ENCODE results near the gene CHST11.

CHST11 gene

GRCh38 chr12:104454997-104455396 is 1.8 kb upstream of the CHST11 start:
- TF ChIP-seq, protein P1, sequence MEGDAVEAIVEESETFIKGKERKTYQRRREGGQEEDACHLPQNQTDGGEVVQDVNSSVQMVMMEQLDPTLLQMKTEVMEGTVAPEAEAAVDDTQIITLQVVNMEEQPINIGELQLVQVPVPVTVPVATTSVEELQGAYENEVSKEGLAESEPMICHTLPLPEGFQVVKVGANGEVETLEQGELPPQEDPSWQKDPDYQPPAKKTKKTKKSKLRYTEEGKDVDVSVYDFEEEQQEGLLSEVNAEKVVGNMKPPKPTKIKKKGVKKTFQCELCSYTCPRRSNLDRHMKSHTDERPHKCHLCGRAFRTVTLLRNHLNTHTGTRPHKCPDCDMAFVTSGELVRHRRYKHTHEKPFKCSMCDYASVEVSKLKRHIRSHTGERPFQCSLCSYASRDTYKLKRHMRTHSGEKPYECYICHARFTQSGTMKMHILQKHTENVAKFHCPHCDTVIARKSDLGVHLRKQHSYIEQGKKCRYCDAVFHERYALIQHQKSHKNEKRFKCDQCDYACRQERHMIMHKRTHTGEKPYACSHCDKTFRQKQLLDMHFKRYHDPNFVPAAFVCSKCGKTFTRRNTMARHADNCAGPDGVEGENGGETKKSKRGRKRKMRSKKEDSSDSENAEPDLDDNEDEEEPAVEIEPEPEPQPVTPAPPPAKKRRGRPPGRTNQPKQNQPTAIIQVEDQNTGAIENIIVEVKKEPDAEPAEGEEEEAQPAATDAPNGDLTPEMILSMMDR (IDR thresholded peaks at IDR 0.05; ENCODE audit: borderline replicate concordance, control extremely low read depth, extremely low read depth, insufficient read depth, missing control alignments) = no peak
- in situ Hi-C loops (cut with MboI; ENCODE audit: low sequenced_read_pairs, unreplicated experiment) = no loop called here
- DNase-seq (ENCODE audit: low spot score) = no peak

GRCh38 chr12:104455578-104456416 is 951 bp upstream of the CHST11 start:
- DNase-seq (ENCODE audit: low spot score) = no peak
- in situ Hi-C loops (cut with MboI; ENCODE audit: low sequenced_read_pairs, unreplicated experiment) = no loop called here

DNA sequence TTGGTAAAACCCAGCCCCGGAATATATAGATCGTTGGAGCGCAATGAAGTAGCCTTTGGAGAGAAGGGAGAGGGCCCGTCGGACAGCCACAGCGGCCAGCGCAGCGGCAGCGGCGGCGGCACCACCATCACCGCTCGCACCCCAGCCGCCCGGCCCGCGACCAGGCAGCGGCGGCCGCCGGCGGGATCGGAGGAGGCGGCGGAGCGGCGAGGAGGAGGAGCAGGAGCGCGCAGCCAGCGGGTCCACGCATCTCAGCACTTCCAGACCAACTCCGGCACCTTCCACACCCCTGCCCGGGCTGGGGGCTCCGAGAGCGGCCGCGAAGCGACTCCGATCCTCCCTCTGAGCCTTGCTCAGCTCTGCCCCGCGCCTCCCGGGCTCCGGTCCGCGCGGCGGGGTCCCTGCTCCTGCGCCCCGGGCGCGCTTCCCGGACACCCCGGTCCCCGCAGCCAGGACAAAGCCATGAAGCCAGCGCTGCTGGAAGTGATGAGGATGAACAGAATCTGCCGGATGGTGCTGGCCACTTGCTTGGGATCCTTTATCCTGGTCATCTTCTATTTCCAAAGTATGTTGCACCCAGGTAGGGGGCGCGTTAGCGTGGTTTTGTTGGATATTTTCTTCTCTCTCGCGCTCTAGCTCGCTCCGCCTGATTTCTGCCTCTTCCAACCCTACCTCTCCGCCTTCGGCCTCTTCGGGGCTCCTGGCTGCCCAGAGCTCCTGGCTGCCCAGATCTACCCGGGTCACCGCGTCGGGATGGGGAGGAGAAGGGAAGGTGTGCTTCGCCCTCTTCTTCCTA is 400 bp downstream of the CHST11 start:
- in situ Hi-C loops (cut with MboI; ENCODE audit: low sequenced_read_pairs, unreplicated experiment) = no loop called here
- peak; percentile 75 for DNase-seq (ENCODE audit: low spot score)
- TF ChIP-seq, protein P1 (IDR thresholded peaks at IDR 0.05; ENCODE audit: borderline replicate concordance, control extremely low read depth, extremely low read depth, insufficient read depth, missing control alignments) = peak; percentile 45

More at GRCh38 chr12:104455578-104456416, 951 bp upstream of the CHST11 start:
- TF ChIP-seq, protein P1 (IDR thresholded peaks at IDR 0.05; ENCODE audit: borderline replicate concordance, control extremely low read depth, extremely low read depth, insufficient read depth, missing control alignments) = no peak

DNA sequence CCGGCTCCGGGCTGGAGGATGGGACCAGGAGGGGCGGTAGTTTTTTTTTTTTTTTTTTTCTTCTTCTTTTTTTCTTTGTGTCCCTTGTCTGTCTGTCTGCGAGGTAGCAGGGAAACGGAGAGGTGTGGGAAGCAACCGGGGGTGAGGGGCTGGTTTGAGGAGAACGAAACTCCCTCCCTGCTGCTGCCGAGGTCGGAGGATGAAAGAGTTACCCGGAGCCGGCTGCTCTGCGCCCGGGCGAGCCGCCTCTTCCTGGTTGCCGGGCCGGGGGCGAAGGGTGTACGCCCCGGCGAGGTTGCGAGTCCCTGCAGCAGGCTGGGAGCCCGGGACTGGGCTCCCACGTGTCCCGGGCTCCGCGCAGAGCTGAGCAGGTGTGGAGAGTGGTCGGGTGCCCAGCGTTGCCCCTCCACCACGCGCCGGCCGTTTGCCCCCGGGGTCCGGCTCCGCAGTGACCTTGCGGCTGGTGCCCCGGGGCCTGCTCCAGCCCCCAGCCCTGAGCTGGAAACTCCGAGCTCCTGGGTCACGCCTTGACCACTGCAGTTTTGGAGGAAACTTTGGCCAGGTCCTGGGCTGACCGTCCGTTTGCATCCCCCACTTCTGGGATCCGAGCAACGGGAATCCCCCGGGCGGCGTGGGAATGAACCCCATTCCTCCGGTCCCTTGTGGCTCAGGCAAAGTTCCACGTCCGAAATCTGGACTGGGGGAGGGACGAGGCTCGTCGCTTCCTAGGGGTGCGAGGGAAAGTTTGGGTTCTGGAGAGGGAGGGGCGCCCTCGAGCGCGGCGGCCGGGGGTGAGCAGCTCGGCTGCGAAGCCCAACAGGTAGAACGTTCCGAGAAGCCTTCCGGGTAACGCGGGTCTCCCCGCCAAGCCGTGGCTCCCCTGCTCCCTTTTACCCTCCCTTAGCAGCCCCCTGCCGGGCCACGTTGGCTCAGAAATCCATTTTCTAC is 1.3 kb downstream of the CHST11 start:
- in situ Hi-C loops (cut with MboI; ENCODE audit: low sequenced_read_pairs, unreplicated experiment) = no loop called here
- DNase-seq (ENCODE audit: low spot score) = peak; percentile 78
- TF ChIP-seq, protein P1 (IDR thresholded peaks at IDR 0.05; ENCODE audit: borderline replicate concordance, control extremely low read depth, extremely low read depth, insufficient read depth, missing control alignments) = no peak

DNA sequence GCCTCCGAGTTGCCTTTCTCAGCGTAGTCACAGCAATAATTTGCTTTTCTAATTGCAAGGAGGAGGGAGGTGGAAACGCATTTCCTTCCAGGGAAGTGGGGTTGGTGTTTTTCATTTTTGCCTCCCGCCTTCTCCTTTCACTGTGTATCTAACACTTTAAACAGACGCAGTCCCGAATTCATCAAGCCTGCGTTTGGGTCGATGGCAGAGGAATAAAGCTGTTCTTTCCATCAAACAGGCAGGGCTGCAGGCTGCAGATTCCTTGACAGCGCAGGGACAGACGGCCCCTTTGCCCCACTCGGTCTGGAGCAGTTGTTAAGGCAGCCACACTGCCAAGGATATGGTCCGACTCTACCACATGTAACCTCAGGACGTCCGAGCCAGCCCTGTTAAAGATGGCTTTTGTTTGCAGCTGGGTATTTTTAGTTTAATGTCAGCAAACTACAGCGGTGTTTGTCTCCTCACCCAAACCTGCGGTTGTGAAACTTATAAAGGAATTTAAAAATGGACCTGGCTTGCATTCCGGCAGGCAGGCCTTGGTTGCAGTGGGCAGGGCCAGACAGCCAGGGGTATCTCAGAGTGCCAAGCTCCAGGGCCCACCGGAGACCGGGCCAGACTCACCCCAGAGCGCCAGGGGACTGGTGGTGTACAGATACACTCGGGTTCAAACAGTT is 2.1 kb downstream of the CHST11 start:
- TF ChIP-seq, protein P1 (IDR thresholded peaks at IDR 0.05; ENCODE audit: borderline replicate concordance, control extremely low read depth, extremely low read depth, insufficient read depth, missing control alignments) = no peak
- in situ Hi-C loops (cut with MboI; ENCODE audit: low sequenced_read_pairs, unreplicated experiment) = no loop called here
- peak; percentile 42 for DNase-seq (ENCODE audit: low spot score)
